HG02571 (cell line): ENCODE data around the gene TMTC2.

Experiments
- ATAC-seq: cut with Tn5 transposase; IDR thresholded peaks from one replicate; pipeline ENCODE4 v1.9.1; 2021; ENCODE audit warnings: mild to moderate bottlenecking, moderate library complexity; ENCODE audit not compliant: unreplicated experiment

The TMTC2 gene

DNA sequence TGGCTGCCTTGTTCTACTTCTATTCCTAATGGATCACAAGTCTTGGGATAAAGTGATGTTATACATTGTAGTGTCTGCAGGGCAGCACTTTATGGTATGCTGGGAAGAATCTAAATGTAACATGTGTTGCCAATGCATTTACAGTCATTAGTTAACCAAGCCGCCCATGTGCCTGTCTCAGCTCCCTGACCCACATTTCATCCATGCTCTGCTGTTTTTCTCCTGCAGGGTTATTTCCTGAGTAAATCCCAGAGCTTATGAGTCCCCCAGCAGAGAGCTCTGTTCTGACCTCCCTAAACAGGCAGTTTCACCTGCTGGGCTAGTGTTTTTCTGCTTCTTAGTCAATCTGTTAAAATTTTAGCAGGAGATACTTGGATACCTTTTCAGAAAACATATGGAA, 4.4 kb upstream of the TMTC2 start:
- no peak for ATAC-seq

GRCh38 chr12:82682851-82683261, 3.9 kb upstream of the TMTC2 start:
- ATAC-seq = no peak

GRCh38 chr12:82685790-82686167, 927 bp upstream of the TMTC2 start:
- peak; percentile 61 for ATAC-seq

- ATAC-seq = peak; percentile 46
These were observed 610 bp downstream of the TMTC2 start for GRCh38 chr12:82687021-82688011.

GRCh38 chr12:82688035-82688501, 1.4 kb downstream of the TMTC2 start:
- no peak for ATAC-seq

GRCh38 chr12:82688596-82688995, 1.9 kb downstream of the TMTC2 start:
- ATAC-seq = no peak

DNA sequence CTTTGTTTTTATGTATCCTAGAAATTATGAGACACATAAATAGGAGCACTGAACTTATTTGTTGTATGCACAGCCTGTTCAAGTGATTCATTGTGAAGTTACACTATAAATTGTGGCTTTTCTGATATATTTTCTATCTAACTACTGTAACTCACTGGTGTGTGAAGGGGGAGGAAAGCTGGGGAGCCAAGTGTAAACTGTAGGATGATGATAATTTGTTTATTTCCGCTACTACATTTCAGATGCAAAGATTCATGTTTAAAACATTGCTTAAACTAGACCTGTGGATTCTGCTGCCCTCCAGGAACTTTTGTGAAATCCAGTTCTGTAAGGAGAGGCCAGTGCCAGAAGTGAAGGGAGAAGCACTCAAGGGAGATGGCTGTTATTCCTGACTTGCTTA, 3.3 kb downstream of the TMTC2 start:
- no peak for ATAC-seq

DNA sequence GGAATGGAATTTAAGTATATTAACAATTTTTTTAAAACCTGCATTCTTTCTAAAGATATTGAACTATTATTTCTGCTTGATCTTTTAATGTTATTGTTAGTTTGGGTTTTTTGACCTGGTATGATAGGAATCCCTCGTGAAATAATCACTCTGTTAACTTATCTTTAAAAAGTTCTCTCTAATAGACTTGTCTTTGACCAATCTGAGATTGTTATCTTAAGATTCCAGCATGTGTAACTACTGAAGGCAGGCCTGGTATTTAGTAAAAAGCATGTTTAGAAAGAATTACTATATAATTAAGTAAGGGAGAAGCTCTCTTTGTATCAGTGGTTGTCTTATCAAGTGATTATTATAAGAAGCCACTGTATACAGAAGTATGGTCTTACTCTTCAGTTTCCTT, 4.8 kb downstream of the TMTC2 start:
- no peak for ATAC-seq

GRCh38 chr12:82694276-82694675, 7.6 kb downstream of the TMTC2 start:
- no peak for ATAC-seq

GRCh38 chr12:82694970-82695369, 8.3 kb downstream of the TMTC2 start:
- ATAC-seq = no peak

DNA sequence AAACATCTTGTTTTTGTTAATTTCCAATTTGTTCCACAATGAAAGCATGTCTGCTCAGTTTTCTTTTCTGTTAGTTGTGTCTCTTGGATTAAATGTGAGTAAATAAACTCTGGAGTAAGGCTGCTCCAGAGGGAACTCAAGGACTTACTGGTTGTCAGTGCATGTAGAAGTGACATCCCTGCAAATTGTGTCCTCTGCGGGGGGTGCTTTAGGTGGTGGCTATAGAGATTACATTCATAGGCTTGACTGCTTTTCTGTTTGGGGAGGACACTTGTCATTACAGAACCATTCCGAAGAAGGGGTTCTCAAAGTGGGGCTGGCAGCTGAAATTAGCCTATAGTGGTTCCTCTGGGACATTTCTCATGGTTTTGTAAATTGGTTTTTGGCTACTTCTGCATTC, 8.8 kb downstream of the TMTC2 start:
- no peak for ATAC-seq

- no peak for ATAC-seq
These were observed 9.8 kb downstream of the TMTC2 start for GRCh38 chr12:82696543-82696942.

DNA sequence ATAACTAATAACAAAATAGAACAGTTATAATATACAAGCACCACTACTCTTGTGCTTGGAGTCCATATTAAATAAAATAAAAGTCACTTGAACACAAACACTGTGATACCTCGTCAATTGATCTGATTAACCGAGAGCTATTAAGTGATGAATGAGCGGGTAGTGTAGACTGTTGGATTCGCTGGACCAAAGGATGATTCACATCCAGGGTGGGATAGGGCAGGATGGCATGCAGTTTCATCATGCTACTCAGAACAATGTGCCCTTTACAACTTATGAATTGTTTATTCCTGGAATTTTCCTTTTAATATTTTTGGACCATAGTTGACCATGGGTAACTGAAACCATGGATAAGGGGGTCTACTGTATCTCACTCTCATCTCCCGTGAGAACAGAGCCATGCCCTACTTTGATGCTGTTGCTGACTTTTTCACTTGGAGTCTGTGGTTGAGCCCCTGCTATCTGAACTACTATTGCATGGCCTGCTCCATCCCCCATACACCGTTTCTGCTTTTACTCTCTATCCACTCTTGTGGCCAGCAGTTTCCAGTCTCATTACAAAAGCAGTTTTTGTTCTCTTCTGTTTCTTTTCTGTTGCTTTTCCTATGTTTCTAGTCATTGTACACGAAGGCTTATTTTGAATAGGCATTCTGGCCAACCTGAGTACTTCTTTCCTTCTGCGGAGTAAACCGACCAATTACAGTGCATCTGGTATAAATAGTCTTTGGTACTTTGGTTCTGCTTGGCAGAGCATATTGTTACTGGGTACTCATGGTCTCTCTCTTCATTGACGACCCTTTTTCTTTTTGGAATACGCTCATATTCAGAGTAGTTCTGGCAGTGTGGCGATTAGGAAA, 12.2 kb downstream of the TMTC2 start:
- no peak for ATAC-seq

DNA sequence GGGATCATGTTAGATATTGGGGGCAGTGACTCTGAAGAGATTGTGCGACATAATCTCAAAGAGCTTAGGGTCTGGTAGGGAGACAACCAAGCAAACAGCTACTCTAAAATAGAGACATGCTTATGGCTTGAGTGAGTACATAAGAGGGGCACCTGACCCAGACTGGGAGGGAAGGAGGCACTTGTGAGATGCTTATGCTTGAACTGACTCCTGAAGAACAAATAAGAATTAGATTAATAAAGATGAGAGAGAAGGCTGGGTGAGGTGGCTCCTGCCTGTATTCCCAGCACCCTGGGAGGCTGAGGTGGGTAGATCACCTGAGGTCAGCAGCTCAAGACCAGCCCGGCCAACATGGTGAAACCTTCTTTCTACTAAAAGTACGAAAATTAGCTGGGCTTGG, 19.1 kb downstream of the TMTC2 start:
- no peak for ATAC-seq

GRCh38 chr12:82708061-82708879, 21.6 kb downstream of the TMTC2 start:
- no peak for ATAC-seq

DNA sequence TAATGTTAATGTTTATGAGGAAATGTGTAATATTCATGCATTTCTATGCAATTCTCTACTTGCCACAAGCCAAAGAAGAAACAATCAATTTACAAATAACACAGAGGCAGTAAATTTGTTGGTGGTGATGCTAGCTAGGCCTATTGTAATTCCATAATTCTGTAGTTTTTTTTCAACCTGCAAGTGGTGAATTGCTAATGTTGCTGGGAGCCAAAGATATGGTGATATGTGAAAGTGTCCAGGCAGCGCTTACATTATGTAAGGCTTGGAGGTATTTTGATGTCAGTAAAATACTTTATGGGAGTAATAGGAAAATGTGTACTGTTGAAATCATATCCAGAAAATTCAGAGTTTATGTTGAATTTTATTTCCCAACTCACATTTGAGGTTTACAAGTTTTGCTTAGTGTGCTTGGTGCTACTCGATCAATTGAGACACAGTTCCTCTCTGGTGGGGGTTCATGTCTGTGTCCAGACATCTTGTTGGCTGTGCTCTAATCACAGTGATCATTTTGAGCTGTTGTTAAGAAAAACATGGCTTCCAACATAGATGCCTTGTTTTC, 23.2 kb downstream of the TMTC2 start:
- no peak for ATAC-seq

- no peak for ATAC-seq
These were observed 24.0 kb downstream of the TMTC2 start for GRCh38 chr12:82710741-82711140.

DNA sequence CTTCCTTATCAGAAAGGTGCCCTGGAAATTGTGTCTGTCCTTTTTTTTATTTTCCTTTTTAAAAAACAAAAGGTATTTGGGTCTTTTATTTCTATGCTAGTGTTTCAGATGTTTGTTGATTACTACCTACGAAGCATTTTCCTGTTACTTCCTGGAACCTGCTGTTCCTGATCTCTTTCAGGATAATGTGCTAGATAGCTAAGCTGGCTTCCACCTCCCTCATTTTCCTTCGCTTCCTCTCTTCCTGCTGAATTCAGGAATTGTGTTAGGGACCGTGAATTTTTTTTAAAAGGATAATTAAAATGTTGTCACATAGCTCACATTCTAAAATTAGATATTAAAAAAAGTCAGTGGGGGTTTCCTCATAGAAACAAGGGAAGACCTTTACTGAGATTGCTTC, 27.7 kb downstream of the TMTC2 start:
- no peak for ATAC-seq

- no peak for ATAC-seq
These were observed 35.0 kb downstream of the TMTC2 start for GRCh38 chr12:82721726-82722125.

DNA sequence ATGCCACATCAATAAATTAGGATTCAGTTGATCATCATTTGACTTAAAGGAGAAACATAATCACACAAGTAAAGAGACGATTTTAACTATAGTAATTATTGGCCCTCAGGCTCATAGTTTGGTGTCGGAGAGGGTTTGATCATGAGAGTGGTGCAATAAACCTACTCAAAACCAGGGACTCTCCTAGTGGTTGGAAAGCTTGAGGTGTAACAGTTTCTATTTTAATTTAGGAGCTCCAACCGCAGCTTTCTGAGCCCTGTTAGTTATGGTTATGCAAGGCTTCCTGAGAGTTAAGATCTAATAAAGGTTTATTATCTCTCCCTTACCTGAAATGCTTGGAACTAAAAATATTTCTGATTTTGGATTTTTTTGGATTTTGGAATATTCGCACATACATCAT, 36.4 kb downstream of the TMTC2 start:
- ATAC-seq = no peak

DNA sequence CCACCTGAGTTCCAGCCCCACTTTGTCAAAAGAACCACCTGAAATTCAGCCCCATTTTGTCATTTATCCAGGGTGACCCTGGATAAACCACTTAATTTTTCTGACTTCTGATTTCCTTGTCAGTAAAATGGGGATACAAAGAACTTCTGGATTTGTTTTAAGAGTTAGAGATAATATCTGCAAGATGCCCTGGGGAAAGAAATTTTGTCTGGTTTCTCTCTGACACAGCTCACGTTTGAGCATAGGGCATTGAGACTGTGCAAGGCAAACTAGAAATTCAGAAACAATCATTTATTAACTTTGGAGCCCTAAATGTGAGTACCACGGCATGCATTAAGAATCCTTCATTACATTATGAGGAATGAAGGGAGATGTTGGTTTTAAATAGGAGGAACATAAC, 37.2 kb downstream of the TMTC2 start:
- no peak for ATAC-seq
